Thyroid gland (tissue), 4 donors: ENCODE data around the gene ANKRD40CL.

ENCODE experiments used
- CTCF ChIP-seq, 6 experiments: fragments of 200-600 bp in 3 of 6; fragments of 450-650 bp in 3 of 6; sonication (generic) in 3 of 6; IDR thresholded peaks; one replicate each; pipeline ENCODE4 v1.5.1; 2016 to 2019; ENCODE audit warnings: antibody characterized with exemption in 6 of 6, mild to moderate bottlenecking in 2 of 6, inconsistent platforms in 1 of 6, moderate library complexity in 1 of 6
- POLR2A ChIP-seq, 2 donors: fragments of 450-650 bp; IDR thresholded peaks; one replicate each; pipeline ENCODE4 v1.6.1; 2017; ENCODE audit warnings: antibody characterized with exemption in 2 of 2, mild to moderate bottlenecking in 2 of 2, moderate library complexity in 1 of 2

DNA sequence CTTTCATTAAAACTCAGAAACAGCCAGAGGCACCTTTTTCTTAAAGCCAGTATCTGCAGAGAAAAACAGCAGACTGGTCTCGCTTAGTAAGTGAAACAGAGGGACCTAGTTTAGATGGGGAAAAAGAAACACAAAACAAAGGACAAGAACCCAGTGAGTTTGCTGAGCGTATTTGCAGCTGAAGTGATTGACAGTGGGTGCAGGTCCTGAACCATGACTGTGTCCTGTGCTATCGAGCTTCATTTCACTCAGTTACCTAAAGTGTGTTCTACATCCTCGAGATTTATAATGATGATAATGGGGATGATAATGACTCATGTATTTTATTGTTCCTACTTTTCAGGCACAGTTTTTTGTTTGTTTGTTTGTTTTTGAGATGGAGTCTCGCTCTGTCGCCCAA lies 36.4 kb upstream of the ANKRD40CL start:
- TF ChIP-seq CTCF (IDR thresholded peaks at IDR 0.05): no peak
- TF ChIP-seq POLR2A (IDR thresholded peaks at IDR 0.05): no peak
